GM15510 (cell line): ENCODE measurements around the gene DLG1.

ENCODE experiments used
- POLR2A ChIP-seq: IDR thresholded peaks from 3 replicates; pipeline ENCODE4 v1.6.1; 2011; ENCODE audit warnings: borderline replicate concordance; ENCODE audit not compliant: insufficient read length; ENCODE audit errors: extremely low read depth

DLG1 gene

DNA sequence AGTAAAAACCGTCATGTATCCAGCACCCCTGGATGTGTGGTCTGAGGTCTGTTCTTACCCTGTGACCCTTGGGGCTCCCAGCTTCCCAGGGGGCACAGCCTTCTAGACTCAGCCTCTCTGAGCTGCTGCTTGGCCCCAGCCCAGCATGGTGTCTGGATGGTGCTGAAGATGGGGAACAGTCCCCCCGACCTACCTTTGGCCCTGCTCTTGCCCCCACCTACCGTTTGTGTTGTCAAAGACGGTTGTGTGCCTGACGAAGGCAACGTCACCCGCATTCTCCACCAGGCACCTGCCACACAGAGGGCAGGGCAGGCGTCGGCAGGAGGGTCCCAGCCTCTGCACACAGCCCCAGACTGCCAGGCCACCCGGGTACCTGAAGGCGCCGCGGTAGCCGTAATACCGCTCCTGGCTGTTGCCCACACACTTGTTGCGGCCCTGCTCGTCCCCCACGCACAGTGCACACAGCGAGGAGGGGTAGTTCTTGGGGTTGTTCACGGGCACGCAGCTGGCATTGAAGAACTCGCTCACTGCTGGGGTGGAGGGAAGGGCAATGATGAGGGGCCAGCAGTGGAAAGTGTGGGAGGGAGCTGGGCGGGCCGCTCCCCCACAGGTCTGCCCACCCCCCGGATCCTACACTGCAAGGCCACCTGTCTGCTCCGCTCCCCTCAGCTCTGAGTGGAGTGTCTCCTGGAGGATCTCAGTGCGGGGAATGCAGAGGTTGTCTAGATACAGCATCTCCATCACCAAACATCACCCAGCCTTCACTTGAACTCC is 289.8 kb downstream of the DLG1 start:
- TF ChIP-seq POLR2A: no peak

DNA sequence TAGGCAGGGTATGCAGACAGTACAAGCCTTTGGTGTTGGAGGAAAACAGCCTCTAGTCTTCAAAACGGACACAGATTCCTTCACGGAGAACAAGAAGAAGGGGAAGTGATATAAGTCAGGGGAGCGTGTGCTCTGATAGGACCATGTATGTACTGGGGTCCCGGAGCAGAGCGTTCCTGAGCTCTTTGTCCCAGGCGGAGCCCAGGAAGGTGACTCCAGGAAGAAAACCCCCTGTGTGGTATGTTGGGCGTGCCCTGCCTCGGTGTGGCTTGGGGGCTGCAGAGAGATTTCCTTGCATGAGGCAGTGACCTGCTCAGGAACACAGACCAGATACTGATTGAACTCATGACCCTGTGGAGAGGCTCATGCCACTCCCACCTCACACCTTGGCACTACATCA is 290.5 kb downstream of the DLG1 start:
- TF ChIP-seq POLR2A: no peak

DNA sequence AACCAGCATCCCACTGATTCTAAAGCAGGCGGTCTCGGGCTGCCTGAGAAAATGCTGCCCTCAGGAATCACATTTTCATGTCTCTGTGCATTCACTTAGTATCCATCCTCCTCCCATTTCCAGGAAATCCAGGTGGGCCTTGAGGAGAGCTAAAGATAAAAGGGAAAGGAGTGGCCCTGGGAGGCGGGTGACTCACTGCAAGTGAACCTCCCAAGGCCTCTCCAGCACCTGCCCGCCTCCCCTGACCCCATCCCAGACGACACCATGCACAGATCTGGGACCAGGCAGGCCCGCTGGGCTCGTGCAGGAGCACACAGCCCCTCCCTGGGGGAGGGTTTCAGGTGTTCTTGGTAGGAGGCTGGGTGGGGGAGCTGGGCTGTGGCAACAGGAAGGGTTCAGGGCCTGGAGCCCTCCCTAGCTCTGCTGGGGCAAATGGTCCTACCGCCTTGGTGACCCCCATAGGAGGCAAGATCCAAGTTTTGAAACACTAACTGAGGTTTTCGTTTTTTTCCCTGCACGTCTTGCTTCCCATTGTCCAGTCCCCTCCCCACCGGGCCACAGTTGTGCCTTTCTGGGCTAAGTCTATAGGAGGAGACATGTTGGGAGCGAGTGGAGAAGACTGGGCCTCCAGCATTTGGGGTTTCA is 291.0 kb downstream of the DLG1 start:
- TF ChIP-seq POLR2A: no peak

DNA sequence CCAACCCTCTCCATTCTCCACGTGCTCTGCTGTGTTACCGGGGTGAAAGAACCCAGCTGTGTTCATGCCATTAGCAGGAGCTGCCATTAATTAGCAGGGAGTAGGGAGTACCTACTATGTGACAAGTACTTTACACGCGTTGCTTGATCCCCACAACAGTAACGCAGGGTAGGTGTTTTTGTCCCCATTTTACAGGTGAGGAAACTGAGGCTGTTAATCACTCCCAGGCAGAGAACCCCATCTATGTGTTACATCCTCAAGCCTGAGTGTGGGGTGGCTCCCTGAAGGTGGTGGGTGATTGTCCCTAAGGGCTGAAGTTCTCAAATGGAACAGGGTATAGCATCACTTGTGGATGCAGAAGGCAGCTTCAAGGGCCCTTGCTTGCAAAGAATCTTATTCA is 291.6 kb downstream of the DLG1 start:
- no peak for TF ChIP-seq POLR2A

DNA sequence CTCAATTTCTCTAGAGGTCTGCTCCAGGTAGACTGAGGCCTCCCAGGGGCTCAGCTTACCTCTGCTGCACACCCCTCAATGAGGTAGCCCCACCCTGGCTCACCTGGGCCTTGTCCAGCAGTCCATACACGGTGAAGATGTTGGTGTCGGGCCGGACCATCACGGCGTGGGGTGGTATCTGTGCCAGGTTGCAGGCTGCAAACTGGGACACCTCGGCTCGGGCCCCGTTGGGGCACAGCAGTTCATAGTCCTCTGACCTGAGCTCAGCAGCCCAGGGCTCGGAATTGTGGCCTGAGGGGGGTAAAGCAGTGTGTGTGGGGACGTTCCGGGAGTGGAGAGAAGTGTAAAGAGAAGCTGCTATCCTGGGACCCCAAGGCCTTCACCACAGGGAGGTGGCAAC is 292.0 kb downstream of the DLG1 start:
- no peak for TF ChIP-seq POLR2A

DNA sequence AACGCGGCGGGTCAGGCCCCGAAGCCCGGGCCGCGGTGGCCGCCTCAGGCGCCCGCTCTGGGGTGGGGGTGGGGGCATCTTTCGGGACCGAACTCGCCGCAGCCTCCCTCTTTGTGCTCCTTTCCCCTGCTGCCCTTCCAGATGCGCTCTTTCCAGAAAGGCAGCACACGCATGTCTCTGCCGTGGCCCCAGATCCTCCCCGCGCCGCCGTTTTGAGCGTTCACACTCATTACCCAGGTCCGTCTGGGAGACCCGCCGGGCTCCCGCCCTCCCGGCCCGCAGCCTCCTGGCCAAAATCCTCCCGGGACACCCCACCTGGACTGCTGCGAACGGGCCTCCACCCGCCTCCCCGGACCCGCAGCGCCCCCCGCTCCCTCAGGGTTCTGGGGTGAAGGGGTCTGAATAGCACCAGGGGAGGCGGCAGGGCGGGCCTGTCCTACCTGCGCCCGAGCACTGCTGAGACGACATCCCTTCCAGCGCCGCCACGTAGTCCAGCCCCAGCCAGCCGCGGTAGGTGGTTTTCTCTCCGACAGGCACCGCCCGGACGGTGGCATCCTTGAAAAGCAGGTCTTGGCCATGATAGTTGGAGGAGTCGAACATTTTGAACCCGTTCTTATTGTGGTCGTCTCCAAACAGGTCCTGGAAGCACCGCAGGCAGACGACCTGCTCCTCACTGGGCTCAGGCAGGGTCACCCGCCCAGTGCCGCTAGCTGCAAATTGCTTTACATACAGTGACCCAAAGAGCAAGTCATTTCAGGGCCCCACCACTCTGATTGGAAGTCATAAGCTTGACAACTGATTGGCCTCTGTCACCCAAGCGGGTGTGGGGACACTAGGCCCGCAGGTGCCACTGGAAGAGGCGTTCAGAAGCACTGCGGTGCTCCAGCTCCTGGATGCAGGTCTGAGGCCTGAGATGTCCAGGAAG is 294.7 kb downstream of the DLG1 start:
- no peak for TF ChIP-seq POLR2A

DNA sequence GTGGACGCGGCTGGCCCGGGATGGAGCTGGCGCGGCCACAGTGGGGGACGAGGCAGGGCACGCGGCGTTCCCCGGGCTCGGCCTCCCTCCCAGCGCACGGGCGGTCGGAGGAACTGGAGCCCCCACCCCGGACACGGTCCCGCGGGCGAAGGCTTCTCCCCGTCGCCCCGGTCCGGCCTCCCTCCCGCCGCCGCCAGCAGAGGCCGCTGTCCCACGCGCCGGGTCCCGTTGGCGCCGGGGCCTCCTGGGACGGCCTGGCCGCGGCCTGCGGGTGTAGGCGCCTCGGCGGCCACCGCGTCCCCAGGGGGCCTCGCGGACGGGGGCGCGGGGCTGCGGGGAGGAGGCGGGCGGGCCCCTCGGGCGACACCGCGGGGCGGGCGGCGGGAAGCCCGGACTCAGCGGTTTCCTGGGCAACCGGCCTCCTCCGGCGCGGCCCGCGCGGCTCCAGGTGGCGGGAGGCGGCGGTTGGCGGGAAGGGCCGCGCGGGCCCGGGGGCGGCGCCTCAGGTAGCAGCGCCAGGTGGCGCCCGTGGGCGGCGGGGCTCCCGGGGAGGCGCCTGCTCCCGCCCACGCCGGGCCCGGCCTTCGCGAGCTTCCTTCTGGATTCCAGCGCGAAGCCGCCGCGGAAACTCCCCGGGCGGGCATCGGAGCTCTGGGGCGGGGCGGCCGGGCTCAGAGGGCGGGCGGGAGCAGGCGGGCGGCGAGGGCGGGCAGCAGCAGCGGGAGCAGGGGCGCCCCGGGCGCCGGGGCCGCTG is 295.5 kb downstream of the DLG1 start:
- TF ChIP-seq POLR2A: peak; percentile 30

DNA sequence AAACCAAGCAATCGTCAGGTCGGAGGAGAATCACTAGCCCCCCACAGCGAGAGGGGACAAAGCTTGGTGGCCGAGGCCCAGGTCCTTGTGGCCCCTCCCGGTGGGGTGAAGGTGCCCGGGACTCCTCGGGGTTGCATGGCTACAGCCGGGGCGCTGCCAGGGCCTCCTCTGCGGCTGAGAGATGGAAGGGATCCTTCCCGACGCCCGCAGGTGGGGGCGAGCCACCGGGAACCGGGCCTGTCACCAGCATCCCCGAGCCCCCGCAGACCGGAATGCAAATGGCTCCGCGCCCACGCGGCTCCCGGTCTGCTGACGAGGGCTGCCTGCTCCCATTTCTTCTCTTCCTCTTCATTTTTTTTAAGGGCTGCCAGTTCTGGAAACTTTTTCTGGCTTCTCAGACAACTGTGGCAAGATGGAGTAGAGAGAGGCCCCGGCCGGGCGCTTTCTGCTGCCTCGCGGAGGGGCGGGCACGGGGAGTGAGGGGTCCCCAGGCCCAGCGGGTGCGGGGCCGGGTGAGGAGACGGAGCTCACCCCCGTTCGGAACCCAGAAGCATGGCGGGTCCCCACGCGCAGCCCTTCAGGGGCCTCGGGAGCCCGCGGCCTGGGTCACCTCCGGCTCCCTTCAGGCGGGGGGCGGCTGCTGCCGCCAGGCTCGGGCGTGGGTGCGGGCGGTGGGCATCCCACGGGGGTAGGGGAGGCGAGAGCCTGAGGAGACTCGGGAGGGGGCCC is 296.3 kb downstream of the DLG1 start:
- no peak for TF ChIP-seq POLR2A

DNA sequence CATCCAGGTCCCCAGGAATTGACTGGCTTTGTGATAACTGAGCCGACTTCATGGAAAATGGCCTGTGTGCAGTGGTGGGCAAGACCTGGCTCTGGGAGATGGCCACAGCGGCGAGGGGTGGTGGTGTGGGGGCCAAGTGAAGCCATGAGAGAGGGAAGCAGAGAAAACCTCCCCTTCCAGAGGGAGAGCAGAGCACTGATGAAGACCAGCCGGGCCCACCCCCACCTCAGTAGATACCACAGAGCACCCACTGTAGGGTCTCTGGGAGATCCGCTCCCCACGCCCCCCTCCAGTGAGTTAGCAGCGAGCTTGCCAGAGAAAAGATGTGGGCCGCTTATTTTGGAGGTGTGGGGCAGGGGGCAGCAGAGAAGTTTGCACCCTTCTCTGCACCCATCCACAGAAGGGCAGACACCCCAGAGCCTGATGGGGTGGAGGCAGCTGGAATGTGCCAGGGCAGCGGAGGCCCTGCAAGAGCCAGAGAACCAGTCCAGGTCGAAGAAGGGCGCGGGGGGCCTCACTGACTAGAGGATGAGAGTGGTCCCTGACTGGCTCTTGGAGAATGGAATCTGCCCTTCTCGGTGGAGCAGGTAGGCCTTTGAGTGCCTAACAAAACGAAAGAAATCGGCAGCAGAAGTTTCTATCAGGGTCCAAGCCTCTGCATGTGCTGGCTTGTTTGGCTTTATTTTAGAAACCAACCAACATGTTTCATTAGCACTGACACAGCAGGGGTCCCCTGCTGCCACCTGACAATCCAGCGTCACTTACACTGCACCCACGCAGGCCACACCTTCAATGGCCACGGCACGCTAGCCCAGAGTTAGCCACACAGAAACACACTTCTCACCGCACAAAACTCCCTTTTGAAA is 297.1 kb downstream of the DLG1 start:
- TF ChIP-seq POLR2A: no peak

DNA sequence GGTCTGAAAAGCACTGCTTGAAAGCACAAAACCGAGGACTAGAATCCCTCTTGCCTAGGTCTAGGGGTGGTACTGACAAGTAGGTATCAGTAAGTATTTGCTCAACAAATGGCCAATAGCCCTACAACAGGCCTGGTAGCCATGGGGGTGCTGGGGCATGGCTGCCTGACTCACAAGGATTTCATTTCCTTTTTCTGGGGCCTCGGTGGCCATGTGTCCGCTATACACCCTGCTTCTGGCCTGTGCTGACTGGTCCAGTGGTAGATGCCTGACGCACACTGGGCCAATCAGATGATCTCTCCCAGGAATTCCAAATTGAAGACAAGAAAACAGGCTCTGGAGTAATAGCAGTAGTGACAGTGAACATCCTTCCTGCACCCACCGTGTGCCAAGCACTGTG is 298.2 kb downstream of the DLG1 start:
- TF ChIP-seq POLR2A: no peak

DNA sequence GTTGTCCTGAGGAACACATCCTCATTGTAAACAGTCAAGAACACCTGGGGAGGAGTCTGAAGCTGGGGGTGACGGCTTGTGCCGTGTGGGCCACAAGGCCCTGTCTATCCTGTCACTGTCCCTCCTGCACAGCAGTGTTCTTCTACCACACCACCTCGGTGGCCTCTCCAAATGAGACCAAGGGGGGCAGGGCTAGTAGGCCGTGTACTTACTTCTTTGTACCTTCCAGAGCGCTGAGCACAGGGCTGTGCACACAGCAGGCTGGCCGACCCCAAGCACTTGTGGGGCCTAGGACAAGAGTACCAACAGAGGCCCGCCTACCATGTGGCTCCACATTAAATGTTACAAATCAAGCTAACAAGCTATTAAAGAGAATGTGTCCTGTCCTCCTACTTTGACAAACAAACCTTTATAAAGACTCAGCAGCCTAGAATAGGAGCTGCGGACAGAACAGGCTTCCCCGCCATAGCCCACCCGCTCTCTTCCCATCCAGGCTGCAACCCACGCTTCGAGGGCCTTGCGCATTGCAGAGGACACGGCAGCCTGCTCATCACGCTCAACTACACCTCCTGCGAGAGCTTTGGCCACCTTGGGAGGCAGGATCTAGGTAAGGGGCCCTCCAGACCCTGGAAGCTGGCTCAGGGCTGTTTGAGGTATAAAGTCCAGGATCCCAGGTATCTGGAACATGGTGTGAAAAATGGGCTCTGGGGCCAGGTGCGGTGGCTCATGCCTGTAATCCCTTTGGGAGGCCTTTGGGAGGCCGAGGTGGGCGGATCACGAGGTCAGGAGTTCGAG is 299.2 kb downstream of the DLG1 start:
- no peak for TF ChIP-seq POLR2A

DNA sequence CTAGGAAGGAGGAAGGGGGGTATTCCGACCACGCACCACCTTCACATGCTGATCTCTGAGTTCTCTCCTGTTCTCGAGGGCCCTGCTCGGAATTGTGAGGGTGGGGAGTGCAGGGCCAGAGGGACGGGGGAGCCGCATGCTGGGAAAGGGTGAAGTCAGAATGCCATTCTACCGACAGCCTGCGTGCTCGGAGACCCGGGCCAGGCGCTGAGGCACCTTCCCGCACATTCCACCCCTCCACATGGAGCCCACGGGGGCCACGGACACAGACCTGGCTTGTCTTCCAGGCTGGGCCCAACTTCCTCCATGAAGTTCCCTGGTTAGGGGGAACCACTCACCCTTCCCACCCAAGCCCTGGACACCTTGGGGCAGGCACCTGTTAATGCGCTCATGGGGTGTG is 301.1 kb downstream of the DLG1 start:
- TF ChIP-seq POLR2A: no peak
